Transverse colon (tissue), 3 donors: ENCODE data around the gene BAZ1A.

Experiments
- CTCF ChIP-seq, 5 experiments: fragments of 200-600 bp in 3 of 5; fragments of 450-650 bp in 2 of 5; sonication (generic) in 3 of 5; IDR thresholded peaks; 1 replicate in 2 of 5; 2 replicates in 3 of 5; pipeline ENCODE4 v1.5.1; 2016 to 2017; ENCODE audit warnings: antibody characterized with exemption in 5 of 5, inconsistent platforms in 3 of 5, mild to moderate bottlenecking in 2 of 5, moderate library complexity in 1 of 5
- EP300 ChIP-seq: sonication (generic); formaldehyde crosslinking; IDR thresholded peaks from one replicate; pipeline ENCODE4 v1.6.1; 2017; ENCODE audit warnings: antibody characterized with exemption, low read depth

- no peak for TF ChIP-seq EP300
- no peak for TF ChIP-seq CTCF (IDR thresholded peaks at IDR 0.05)
These were observed 159.9 kb downstream of the BAZ1A start for GRCh38 chr14:34715127-34715863.
